OCI-LY3 (cell line): ENCODE results near the gene VWA2.

Source experiments
- H2AFZ ChIP-seq: fragments of 200-600, 300-600 bp; shearing (Covaris generic); 2 replicates; pipeline ENCODE4 v1.6.0; 2014; ENCODE audit warnings: antibody characterized with exemption, low read depth, low read length
- H3K27ac ChIP-seq: fragments of 200-600, 300-600 bp; sonication (generic); 2 replicates; pipeline ENCODE4 v1.5.1; 2014; ENCODE audit warnings: mild to moderate bottlenecking, low read length, moderate library complexity, mixed read lengths
- H3K27me3 ChIP-seq: fragments of 200-600, 300-600 bp; sonication (generic); 2 replicates; pipeline ENCODE4 v1.6.1; 2014; ENCODE audit warnings: low read depth, low read length, mixed read lengths
- H3K36me3 ChIP-seq: fragments of 200-600, 300-600 bp; sonication (generic); replicated peaks from 2 replicates; pipeline ENCODE3; 2014; ENCODE audit warnings: low read depth, low read length, mixed read lengths
- H3K4me1 ChIP-seq: fragments of 300-600, 200-600 bp; sonication (generic); 2 replicates; pipeline ENCODE4 v1.6.1; 2014; ENCODE audit warnings: low read length, mixed read lengths
- H3K4me2 ChIP-seq: fragments of 200-600, 300-600 bp; sonication (generic); 2 replicates; pipeline ENCODE4 v1.6.1; 2014; ENCODE audit warnings: low read length, mixed read lengths
- H3K4me3 ChIP-seq: fragments of 300-600, 200-600 bp; sonication (generic); 2 replicates; pipeline ENCODE4 v1.5.1; 2014; ENCODE audit warnings: antibody characterized with exemption, mild to moderate bottlenecking, low read length, moderate library complexity
- H3K79me2 ChIP-seq: fragments of 300-600, 200-600 bp; shearing (Covaris generic); 2 replicates; pipeline ENCODE4 v1.6.1; 2014; ENCODE audit warnings: mild to moderate bottlenecking, low read length, mixed read lengths
- H3K9ac ChIP-seq: fragments of 300-600, 200-600 bp; shearing (Covaris generic); 2 replicates; pipeline ENCODE4 v1.6.0; 2014; ENCODE audit warnings: mild to moderate bottlenecking, low read length, moderate library complexity
- H3K9me3 ChIP-seq: fragments of 200-600, 300-600 bp; shearing (Covaris generic); 2 replicates; pipeline ENCODE4 v1.6.1; 2014; ENCODE audit warnings: low read length, mixed read lengths; ENCODE audit not compliant: insufficient read depth
- H4K20me1 ChIP-seq: fragments of 200-600, 300-600 bp; sonication (generic); 2 replicates; pipeline ENCODE4 v1.6.1; 2016; ENCODE audit warnings: low read length, mixed read lengths; ENCODE audit not compliant: insufficient read depth
- CTCF ChIP-seq: fragments of 200-600, 300-600 bp; sonication (generic); IDR thresholded peaks from 2 replicates; pipeline ENCODE4 v1.5.1; 2014; ENCODE audit warnings: antibody characterized with exemption, low read length, low read depth
- EZH2phosphoT487 ChIP-seq: fragments of 200-600 bp; shearing (Covaris generic); IDR thresholded peaks from 2 replicates; pipeline ENCODE4 v1.6.1; 2018; ENCODE audit warnings: antibody characterized with exemption, mixed run types, low read depth

The VWA2 gene

GRCh38 chr10:114276671-114277070 is 37.6 kb downstream of the VWA2 start:
- Histone ChIP-seq H3K4me1 (no peaks in the 10 kb centered on the region), H3K27me3 (no peaks in the 10 kb centered on the region), H3K4me3 (no peak overlapping the region), H4K20me1 (no peaks in the 10 kb centered on the region), H3K27ac (no peak overlapping the region), H3K36me3 (no peaks in the 10 kb centered on the region), H3K4me2 (no peak overlapping the region), H3K79me2 (no peaks in the 10 kb centered on the region), H3K9ac (no peak overlapping the region), H3K9me3 (no peaks in the 10 kb centered on the region), H2AFZ (no peak overlapping the region)
- no peak for TF ChIP-seq EZH2phosphoT487
- no peak for TF ChIP-seq CTCF

GRCh38 chr10:114278140-114278883 is 39.3 kb downstream of the VWA2 start:
- Histone ChIP-seq H3K9me3 (no peaks in the 10 kb centered on the region), H3K4me3 (no peak overlapping the region), H3K27me3 (no peaks in the 10 kb centered on the region), H3K4me2 (no peak overlapping the region), H3K4me1 (no peaks in the 10 kb centered on the region), H3K36me3 (no peaks in the 10 kb centered on the region), H4K20me1 (no peaks in the 10 kb centered on the region), H3K79me2 (no peaks in the 10 kb centered on the region), H2AFZ (no peak overlapping the region), H3K27ac (no peak overlapping the region), H3K9ac (no peak overlapping the region)
- TF ChIP-seq EZH2phosphoT487 (no peak), CTCF (no peak)

GRCh38 chr10:114278884-114279191 is 39.8 kb downstream of the VWA2 start:
- Histone ChIP-seq H3K4me3 (no peak overlapping the region), H3K79me2 (no peaks in the 10 kb centered on the region), H4K20me1 (no peaks in the 10 kb centered on the region), H2AFZ (no peak overlapping the region), H3K9me3 (no peaks in the 10 kb centered on the region), H3K4me2 (no peak overlapping the region), H3K36me3 (no peaks in the 10 kb centered on the region), H3K27ac (no peak overlapping the region), H3K4me1 (no peaks in the 10 kb centered on the region), H3K27me3 (no peaks in the 10 kb centered on the region), H3K9ac (no peak overlapping the region)
- no peak for TF ChIP-seq EZH2phosphoT487

GRCh38 chr10:114279289-114279688 is 40.2 kb downstream of the VWA2 start:
- Histone ChIP-seq H3K9me3 (no peaks in the 10 kb centered on the region), H3K79me2 (no peaks in the 10 kb centered on the region), H3K27me3 (no peaks in the 10 kb centered on the region), H3K4me2 (no peak overlapping the region), H4K20me1 (no peaks in the 10 kb centered on the region), H3K4me1 (no peaks in the 10 kb centered on the region), H3K36me3 (no peaks in the 10 kb centered on the region), H3K4me3 (no peak overlapping the region), H2AFZ (no peak overlapping the region), H3K9ac (no peak overlapping the region), H3K27ac (no peak overlapping the region)
- TF ChIP-seq CTCF (no peak), EZH2phosphoT487 (no peak)
